NCI-H2081 (cell line): Measurements from ENCODE around the gene SLC10A1.

Experiments
- DNase-seq, 2 experiments: peaks; one replicate each; lab custom pipeline; 2025; lab: John Stamatoyannopoulos, UW

SLC10A1 gene

DNA sequence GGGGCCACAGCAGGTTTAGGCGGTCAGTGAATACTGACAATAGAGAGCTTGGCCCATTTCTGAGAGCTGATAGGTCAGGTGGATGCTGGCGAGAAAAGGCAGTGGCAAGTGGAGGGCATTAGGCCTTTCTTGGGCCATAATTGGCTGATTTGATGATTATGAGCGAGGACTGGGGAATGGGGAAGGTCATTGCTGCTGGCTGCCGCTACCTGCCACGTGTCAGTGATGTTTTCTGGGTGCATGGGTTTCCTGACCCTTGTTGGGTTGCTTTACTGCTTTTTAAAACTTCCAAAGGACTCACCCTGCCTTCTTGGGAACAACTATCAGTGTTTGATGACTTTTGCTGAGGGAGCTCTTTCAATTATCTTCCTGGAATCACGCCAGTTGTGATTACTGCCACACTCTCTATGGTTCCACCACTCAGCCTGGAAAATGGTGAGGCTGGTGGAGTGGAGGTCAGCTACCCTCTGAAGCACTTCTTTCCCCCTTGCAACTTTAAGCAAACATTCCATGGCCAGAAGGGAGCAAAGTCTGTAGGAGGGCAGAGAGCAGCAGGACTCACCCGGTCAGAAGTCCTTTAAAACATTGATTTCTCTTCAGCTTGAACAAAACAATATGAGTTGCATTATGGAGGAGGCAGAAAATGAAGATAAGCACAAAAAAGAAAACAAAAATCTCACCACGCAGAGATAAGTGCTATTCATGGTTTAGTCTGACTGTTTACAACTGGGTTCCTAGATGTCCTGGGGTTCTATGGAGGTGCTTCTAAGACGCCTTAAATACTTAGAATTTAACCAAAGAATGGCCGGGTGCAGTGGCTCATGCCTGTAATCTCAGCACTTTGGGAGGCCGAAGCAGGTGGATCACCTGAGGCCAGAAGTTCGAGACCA, 12.1 kb upstream of the SLC10A1 start:
- DNase-seq: no peak

- no peak for DNase-seq
Observed at GRCh38 chr14:69807192-69807591, 10.2 kb upstream of the SLC10A1 start.

DNA sequence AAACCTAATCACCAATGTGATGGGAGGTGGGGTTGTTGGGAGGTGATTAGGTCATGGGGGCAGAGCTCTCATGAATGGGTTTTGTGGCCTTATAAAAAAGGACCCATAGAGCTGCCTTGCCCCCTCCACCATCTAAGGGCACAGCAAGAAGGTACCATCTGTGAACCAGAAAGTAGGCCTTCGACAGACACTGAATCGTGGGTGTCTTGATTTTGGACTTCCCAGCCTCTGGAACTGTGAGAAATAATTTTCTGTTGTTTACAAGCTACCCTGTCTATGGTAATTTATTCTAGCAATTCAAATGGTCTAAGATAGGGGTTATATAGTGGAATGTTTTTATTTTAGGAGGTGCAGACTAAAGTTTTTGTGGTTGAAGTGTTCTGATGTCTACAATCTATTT, 7.9 kb upstream of the SLC10A1 start:
- DNase-seq: no peak

DNA sequence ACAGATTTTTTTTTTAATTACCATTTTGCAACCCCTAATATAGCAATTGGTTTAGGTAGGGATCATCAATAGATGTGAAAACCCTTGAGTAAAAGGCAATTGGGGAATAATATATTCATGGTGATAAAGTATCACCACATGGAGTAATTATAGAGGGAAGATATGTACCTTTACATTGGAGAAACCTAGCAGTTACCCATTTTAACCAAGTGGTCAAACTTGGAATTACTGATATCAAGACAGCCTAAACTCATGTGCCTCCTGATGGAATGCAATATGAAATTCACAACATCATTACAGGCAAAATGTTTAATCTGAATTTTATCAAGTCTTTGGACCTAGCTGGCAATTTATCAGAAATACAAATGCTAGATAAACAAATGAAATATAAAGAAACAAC, 6.7 kb upstream of the SLC10A1 start:
- no peak for DNase-seq

DNA sequence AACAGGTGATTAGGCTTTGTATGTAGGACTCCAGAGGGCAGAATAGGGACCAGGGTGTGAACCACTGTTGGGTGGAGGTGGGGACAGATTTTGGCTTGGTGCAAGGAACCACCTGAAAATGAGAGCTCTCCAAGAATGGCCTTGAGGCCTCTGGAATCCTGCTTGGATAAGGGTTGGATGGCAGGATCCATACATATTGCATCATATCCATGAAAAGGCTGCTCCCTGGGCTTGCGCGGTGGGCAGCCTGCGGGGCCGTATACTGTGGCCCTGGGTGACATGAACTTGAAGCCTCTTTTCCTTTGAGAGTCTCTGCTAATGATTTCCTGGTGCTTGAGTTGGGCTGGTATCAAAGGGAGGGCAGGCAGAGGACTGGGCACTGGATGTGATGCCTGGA, 1.3 kb upstream of the SLC10A1 start:
- DNase-seq: no peak

DNA sequence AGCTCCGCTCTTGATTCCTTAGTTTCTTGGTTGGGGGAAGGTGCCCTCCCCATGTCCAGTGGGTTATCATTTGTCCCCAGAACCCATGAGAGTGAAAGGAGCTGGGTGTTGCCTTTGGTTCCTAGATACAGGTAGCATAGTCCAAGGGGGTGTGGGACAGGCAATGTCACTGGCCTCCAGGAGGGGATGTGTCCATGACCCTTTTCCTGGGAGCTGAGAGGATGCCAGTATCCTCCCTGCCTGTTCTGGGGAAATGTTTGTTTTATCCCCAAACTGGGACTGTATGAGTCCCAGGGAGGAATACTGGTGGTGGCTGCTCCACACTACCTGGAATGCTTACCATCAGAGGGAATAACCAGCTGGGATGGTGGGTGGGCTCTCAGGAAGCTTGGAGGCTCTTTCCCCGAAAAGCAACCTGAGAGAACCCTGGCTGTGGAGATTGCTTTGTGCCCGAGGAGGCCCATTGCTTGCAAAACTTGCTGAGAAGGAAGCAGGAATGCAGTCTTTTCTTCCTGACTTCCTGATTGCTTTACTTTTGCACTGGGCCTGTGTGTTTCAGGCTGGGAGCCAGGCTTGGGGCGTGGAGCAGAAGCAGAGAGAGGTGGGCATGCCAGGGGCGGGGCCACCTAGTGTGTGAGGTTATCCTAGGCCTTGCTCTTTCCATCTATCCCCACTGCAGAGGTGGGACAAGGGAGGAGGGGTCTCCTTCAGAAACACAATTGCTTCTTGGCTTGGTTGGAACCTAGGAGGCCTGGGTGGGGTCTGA, 715 bp upstream of the SLC10A1 start:
- DNase-seq: no peak

- DNase-seq: no peak
Observed at GRCh38 chr14:69795691-69796090, 1.4 kb downstream of the SLC10A1 start.

DNA sequence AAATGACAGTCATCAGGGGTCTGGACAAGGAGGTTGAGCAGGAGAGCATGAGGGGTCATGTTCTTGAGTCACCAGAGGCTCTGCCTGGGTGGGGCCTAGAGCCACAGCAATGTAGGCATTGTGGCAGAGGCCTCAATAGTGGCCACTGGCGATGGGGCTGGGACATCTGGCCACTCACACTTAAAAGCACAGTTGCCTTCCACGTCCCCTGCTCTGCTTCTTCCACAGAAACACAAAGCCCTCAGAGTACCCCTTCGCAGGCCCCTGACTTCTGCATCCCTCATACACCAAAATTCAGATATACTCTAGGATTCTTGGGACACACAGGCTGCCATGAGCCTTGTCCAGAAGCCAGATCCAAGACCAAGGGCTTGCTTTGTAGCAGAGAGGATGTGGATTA, 2.2 kb downstream of the SLC10A1 start:
- DNase-seq: no peak

DNA sequence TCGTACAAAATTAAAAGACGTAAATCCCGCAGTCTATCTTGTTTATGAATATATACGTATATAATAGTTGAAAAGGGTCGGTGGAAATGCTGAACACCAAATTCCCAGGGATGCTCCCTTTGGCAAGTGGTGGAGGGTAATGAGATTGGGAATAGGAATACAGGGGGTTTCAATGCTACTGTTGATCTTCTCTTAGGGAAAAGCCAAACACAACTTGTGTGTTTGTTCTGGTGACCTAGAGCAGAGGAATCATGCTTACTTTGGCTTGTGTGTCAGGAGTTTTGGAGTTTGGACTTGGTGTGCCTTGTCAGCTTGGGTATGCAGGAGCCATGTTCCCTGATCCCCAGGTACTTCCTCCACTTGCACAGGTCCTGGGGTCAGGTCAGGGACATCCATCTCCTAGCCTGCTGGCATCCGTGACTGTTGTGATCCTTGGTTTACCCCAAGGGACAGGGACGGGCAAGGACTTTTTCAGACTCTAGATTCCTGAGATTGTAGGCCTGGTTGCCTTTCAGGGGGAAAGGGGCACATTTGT, 4.1 kb downstream of the SLC10A1 start:
- no peak for DNase-seq

DNA sequence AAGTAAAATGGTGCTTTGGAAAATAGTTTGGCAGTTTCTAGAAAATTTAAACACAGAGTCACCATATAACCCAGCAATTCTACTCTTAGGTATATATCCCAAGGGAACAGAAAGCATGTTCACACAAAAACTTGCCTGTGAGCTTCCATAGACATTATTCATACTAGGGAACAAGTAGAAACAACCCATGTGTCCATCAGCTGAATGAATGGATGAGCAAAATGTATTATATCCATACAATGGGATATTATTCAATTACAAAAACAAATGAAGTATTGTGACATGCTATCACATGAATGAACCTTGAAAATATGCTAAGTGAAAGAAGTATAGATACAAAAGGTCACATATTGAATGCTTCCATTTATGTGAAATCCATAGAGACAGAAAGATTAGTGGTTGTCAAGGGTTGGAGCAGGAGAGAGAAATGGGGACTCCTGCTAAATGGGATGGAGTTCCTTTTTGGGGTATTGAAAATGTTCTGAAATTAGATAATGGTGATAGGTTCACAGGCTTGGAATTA, 7.9 kb downstream of the SLC10A1 start:
- DNase-seq: no peak

DNA sequence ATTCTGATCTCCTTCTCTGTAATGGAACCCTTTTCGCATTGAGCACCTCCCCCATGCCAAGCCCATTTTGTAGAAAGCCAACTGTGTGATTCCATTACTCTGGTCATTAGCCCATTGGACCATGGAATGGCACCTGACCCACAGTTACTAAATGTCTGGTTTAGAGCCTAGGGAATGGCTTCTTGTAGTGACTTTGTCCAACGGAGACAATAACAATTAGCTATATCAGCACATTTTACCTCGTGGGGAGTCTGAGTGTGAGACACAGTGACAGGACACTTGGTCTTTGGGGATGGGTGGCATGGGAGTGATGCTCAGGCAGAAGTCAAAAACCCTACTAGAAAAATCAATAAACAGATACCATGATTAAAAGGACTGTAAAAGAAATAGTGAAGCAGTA, 10.4 kb downstream of the SLC10A1 start:
- DNase-seq: no peak

- no peak for DNase-seq
Observed at GRCh38 chr14:69784942-69785341, 12.1 kb downstream of the SLC10A1 start.

- DNase-seq: no peak
Observed at GRCh38 chr14:69780952-69781351, 16.1 kb downstream of the SLC10A1 start.

DNA sequence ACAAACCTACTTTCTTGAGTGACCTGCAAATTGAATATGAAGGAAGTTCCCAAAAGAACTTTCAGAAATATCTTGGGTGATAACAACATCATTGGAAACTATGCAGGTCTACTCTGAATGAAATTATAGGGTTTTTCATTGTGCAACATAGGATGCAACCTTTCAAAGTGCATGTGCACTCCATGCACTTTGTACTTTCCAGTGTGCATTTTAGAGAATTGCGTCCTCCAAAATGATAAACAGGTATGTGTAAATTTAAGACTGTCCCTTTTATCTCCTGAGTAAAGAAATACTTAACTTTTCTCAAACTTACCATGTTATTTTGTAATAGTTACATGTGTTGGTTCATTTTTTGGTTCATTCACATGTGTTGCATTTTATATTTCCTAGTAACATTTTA, 16.9 kb downstream of the SLC10A1 start:
- no peak for DNase-seq

DNA sequence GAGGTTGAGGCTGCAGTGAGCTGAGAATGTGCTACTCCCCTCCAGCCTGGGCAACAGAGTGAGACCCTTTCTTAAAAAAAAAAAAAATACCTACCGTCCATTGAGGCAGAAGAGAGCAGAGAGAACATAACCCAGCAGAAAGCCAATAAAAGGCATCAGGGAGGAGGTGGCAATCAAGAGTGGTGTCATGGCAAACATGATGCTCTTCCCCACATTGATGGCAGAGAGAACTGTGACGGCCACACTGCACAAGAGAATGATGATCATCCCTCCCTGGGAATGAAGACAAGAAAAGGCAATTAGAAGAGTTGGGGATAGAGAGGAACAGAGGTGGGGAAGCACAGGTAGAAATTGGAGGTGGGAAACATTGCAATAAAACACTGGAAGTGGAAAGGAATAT, 18.0 kb downstream of the SLC10A1 start:
- no peak for DNase-seq

- DNase-seq: no peak
Observed at GRCh38 chr14:69776875-69777453, 20.1 kb downstream of the SLC10A1 start.

DNA sequence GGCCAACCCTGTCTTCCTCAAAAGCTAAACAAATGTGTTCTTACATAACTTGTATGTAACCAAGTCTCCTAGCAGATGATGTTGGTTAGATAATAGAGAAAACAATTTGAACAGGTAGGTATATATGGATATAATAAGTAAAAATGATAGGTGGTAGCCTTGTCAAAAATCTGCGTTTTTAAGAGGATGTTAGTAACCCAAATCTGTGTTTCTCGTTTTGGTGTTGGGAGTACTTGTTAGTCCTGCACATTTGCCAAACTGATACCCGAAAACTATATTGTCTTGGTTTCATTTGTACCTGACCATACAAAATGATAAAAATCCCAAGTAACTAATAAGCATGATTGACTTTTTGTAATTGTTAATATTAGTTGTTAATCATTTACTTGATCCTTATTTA, 22.0 kb downstream of the SLC10A1 start:
- no peak for DNase-seq

- no peak for DNase-seq
Observed at GRCh38 chr14:69773571-69774276, 23.3 kb downstream of the SLC10A1 start.

- DNase-seq: no peak
Observed at GRCh38 chr14:69772082-69773017, 24.7 kb downstream of the SLC10A1 start.

DNA sequence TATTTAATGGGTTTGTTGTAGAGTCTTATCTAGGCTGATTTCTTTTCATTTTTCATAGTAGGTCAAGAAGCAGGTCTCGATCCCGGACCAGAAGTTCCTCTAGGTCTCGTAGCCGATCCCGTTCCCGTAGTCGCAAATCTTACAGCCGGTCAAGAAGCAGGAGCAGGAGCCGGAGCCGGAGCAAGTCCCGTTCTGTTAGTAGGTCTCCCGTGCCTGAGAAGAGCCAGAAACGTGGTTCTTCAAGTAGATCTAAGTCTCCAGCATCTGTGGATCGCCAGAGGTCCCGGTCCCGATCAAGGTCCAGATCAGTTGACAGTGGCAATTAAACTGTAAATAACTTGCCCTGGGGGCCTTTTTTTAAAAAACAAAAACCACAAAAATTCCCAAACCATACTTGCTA, 25.9 kb downstream of the SLC10A1 start:
- no peak for DNase-seq

DNA sequence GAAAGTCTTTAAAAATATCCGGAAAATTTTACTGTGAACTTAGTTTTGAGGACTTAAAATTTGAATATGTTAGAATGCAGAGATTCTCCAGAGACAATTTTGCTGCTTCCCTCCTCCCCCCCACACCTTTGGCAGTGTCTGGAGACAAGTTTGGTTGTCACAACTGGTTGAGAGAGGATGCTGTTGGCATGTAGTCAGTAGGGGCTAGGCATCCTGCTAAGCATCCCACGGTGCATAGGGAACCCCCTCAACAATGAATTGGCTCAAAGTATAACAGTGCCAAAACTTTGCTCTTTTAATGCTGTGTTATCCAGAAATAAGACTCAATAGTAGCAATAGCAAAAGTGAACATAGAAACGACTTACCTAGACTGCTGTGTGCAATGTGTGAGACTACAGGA, 26.5 kb downstream of the SLC10A1 start:
- DNase-seq: no peak
